Inferior parietal cortex (tissue), 1 donor: ENCODE results near the gene ZNF496.
"Not testable (repeated sequence)": the region's sequence is repeated elsewhere in the genome, so short reads cannot be mapped to it uniquely, and the experiment has no call there.

Experiments used
- DNase-seq: peaks from one replicate; pipeline ENCODE4 v3.0.0-alpha.2; 2016; ENCODE audit errors: extremely low spot score

Gene ZNF496

GRCh38 chr1:247359559-247359958 is 27.9 kb upstream of the ZNF496 start:
- no peak for DNase-seq

GRCh38 chr1:247358920-247359319 is 27.3 kb upstream of the ZNF496 start:
- no peak for DNase-seq

GRCh38 chr1:247357781-247358211 is 26.1 kb upstream of the ZNF496 start:
- no peak for DNase-seq

GRCh38 chr1:247357052-247357780 is 25.5 kb upstream of the ZNF496 start:
- DNase-seq = no peak

GRCh38 chr1:247355160-247355559 is 23.5 kb upstream of the ZNF496 start:
- DNase-seq = not testable (repeated sequence)

GRCh38 chr1:247352175-247352574 is 20.5 kb upstream of the ZNF496 start:
- DNase-seq = no peak

- no peak for DNase-seq
These were observed 18.9 kb upstream of the ZNF496 start for GRCh38 chr1:247350587-247350986.

GRCh38 chr1:247347477-247348222 is 16.0 kb upstream of the ZNF496 start:
- DNase-seq = no peak

GRCh38 chr1:247345881-247346280 is 14.2 kb upstream of the ZNF496 start:
- no peak for DNase-seq

- DNase-seq = no peak
These were observed 12.1 kb upstream of the ZNF496 start for GRCh38 chr1:247343801-247344200.

GRCh38 chr1:247338723-247339275 is 7.1 kb upstream of the ZNF496 start:
- no peak for DNase-seq

GRCh38 chr1:247337961-247338360 is 6.3 kb upstream of the ZNF496 start:
- DNase-seq = no peak

- peak; percentile 12 for DNase-seq
These were observed 5.6 kb upstream of the ZNF496 start for GRCh38 chr1:247337250-247337746.

GRCh38 chr1:247336390-247336789 is 4.7 kb upstream of the ZNF496 start:
- DNase-seq = no peak

- peak; percentile 13 for DNase-seq
These were observed 4.2 kb upstream of the ZNF496 start for GRCh38 chr1:247335882-247336281.

GRCh38 chr1:247334378-247335133 is 2.9 kb upstream of the ZNF496 start:
- DNase-seq = no peak

GRCh38 chr1:247332623-247333361 is 1.1 kb upstream of the ZNF496 start:
- DNase-seq = no peak

- no peak for DNase-seq
These were observed 552 bp upstream of the ZNF496 start for GRCh38 chr1:247332215-247332622.

- no peak for DNase-seq
These were observed 519 bp downstream of the ZNF496 start for GRCh38 chr1:247331172-247331524.

- no peak for DNase-seq
These were observed 1.0 kb downstream of the ZNF496 start for GRCh38 chr1:247330548-247331171.

GRCh38 chr1:247329097-247329617 is 2.5 kb downstream of the ZNF496 start:
- no peak for DNase-seq
